Tibial nerve (tissue), 4 donors: ENCODE measurements around the gene FBXO21. TPM values are rescaled to one million over a fixed set of nuclear protein-coding genes. Genes with fewer than 3 reads are reported as not detected.

Experiments
- DNase-seq, 2 donors: peaks; one replicate each; pipeline ENCODE4 v3.0.0-alpha.2; 2019; ENCODE audit warnings: low spot score in 2 of 2
- H3K27ac ChIP-seq, 4 donors: fragments of 200-600 bp; sonication (generic) in 3 of 4; one replicate each; pipeline ENCODE4 v1.5.1; 2017 to 2019; ENCODE audit warnings: mild to moderate bottlenecking in 1 of 4
- H3K27me3 ChIP-seq, 2 donors: fragments of 200-600 bp; sonication (generic) in 1 of 2; one replicate each; pipeline versions ENCODE4 v1.5.1 to v1.6.0; 2017 to 2019
- H3K36me3 ChIP-seq, 3 donors: fragments of 200-600 bp; sonication (generic); one replicate each; pipeline ENCODE4 v1.5.1; 2018 to 2019
- H3K4me1 ChIP-seq, 4 donors: fragments of 200-600 bp; sonication (generic) in 3 of 4; one replicate each; pipeline ENCODE4 v1.5.1; 2017 to 2019
- H3K4me3 ChIP-seq, 4 donors: fragments of 200-600 bp; sonication (generic) in 3 of 4; one replicate each; pipeline ENCODE4 v1.5.1; 2017 to 2019; ENCODE audit warnings: mild to moderate bottlenecking in 1 of 4, moderate library complexity in 1 of 4
- H3K9me3 ChIP-seq, 4 donors: fragments of 200-600 bp; sonication (generic) in 3 of 4; one replicate each; pipeline ENCODE4 v1.5.1; 2017 to 2019
- CTCF ChIP-seq, 5 experiments: fragments of 200-600 bp in 3 of 5; fragments of 450-650 bp in 2 of 5; sonication (generic) in 3 of 5; IDR thresholded peaks; one replicate each; pipeline ENCODE4 v1.5.1; 2016 to 2019; ENCODE audit warnings: antibody characterized with exemption in 5 of 5, mild to moderate bottlenecking in 3 of 5, moderate library complexity in 2 of 5
- EP300 ChIP-seq, 2 donors: sonication (generic); formaldehyde crosslinking; IDR thresholded peaks; one replicate each; pipeline ENCODE4 v1.6.1; 2017; ENCODE audit warnings: antibody characterized with exemption in 2 of 2, mild to moderate bottlenecking in 1 of 2
- POLR2A ChIP-seq, 2 donors: fragments of 450-650 bp; IDR thresholded peaks; one replicate each; pipeline ENCODE4 v1.6.1; 2017; ENCODE audit warnings: antibody characterized with exemption in 2 of 2, mild to moderate bottlenecking in 2 of 2, moderate library complexity in 2 of 2
- whole genome bisulfite sequencing, 2 donors: methylation state at CpG; one replicate each; pipeline ENCODE4 v1.1.5; 2018; 5-methylcytosine and 5-hydroxymethylcytosine counted together
- total RNA-seq, 4 donors: library from RNA; depleted of rRNA; stranded (reverse); fragments of >200 nt; gene quantifications; one replicate each; pipeline ENCODE4 v1.1.0, GENCODE V29; 2016

The FBXO21 gene
- total RNA-seq, 4 donors from 2014 or later: 56.1 to 154 (median 84.6) TPM

DNA sequence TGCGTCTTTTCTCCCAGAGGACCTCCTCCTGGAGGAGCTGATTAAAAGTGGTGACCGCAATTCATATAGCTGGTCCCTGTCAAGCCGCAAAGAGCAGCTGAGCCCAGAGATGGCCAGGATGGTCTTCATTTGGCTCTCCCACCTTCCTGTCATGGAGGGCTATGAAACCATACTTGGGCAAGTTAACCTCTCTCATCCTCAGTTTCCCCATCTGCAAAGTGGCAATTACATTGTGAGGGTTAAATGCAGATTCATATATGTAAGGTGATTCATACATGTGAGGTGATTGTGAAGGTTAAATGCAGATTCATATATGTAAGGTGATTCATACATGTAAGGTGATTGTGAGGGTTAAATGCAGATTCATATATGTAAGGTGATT is 87.5 kb downstream of the FBXO21 start:
- 60% methylated on average over 3 of the region's 3 CpGs for WGBS, 2 donors
- H3K4me3 ChIP-seq: no peak overlapping the region
- H3K27me3 ChIP-seq: peaks cover 0 to 43% of the 10 kb centered on the region in 2 donors
- no peaks in the 10 kb centered on the region for H3K9me3 ChIP-seq
- no peaks in the 10 kb centered on the region for H3K36me3 ChIP-seq
- peaks cover 0 to 25% (median 11%) of the 10 kb centered on the region in 4 donors for H3K4me1 ChIP-seq
- no peak for DNase-seq
- H3K27ac ChIP-seq: no peak overlapping the region
- no peak for TF ChIP-seq POLR2A (IDR thresholded peaks at IDR 0.05)
- no peak for TF ChIP-seq CTCF (IDR thresholded peaks at IDR 0.05)
- TF ChIP-seq EP300 (IDR thresholded peaks at IDR 0.05): no peak

GRCh38 chr12:117101953-117102799 is 88.1 kb downstream of the FBXO21 start:
- TF ChIP-seq CTCF (IDR thresholded peaks at IDR 0.05): no peak
- TF ChIP-seq POLR2A (IDR thresholded peaks at IDR 0.05): no peak
- TF ChIP-seq EP300 (IDR thresholded peaks at IDR 0.05): no peak
- DNase-seq: no peak
- Histone ChIP-seq H3K36me3 (no peaks in the 10 kb centered on the region), H3K9me3 (no peaks in the 10 kb centered on the region), H3K4me1 (peaks cover 0 to 26% (median 11%) of the 10 kb centered on the region in 4 donors), H3K4me3 (no peak overlapping the region), H3K27ac (no peak overlapping the region), H3K27me3 (peaks cover 0 to 49% of the 10 kb centered on the region in 2 donors)
- 42 to 44% methylated on average over 14 of the region's 14 CpGs for WGBS, 2 donors

GRCh38 chr12:117100851-117101673 is 89.2 kb downstream of the FBXO21 start:
- Histone ChIP-seq H3K9me3 (no peaks in the 10 kb centered on the region), H3K36me3 (no peaks in the 10 kb centered on the region), H3K27ac (no peak overlapping the region), H3K4me3 (no peak overlapping the region), H3K4me1 (peaks cover 0 to 26% (median 11%) of the 10 kb centered on the region in 4 donors), H3K27me3 (peaks cover 0 to 60% of the 10 kb centered on the region in 2 donors)
- no peak for DNase-seq
- TF ChIP-seq EP300 (IDR thresholded peaks at IDR 0.05) (no peak), CTCF (IDR thresholded peaks at IDR 0.05) (no peak), POLR2A (IDR thresholded peaks at IDR 0.05) (no peak)
- WGBS, 2 donors: 34 to 40% methylated on average over 7 to 8 of the region's 8 CpGs

GRCh38 chr12:117100251-117100650 is 90.0 kb downstream of the FBXO21 start:
- no peaks in the 10 kb centered on the region for H3K9me3 ChIP-seq
- H3K27me3 ChIP-seq: peaks cover 0 to 65% of the 10 kb centered on the region in 2 donors
- WGBS, 2 donors: 33 to 37% methylated on average over 5 of the region's 5 CpGs
- no peak overlapping the region for H3K27ac ChIP-seq
- peaks cover 0 to 26% (median 11%) of the 10 kb centered on the region in 4 donors for H3K4me1 ChIP-seq
- no peaks in the 10 kb centered on the region for H3K36me3 ChIP-seq
- H3K4me3 ChIP-seq: no peak overlapping the region
- DNase-seq: no peak
- TF ChIP-seq POLR2A (IDR thresholded peaks at IDR 0.05): no peak
- TF ChIP-seq EP300 (IDR thresholded peaks at IDR 0.05): no peak
- TF ChIP-seq CTCF (IDR thresholded peaks at IDR 0.05): no peak
